Femur (tissue), 1 donor: ENCODE measurements around the gene GORAB.

Source experiments
- DNase-seq: peaks from one replicate; pipeline ENCODE4 v3.0.0-alpha.2; 2017

GORAB gene

GRCh38 chr1:170538687-170539086 lies 6.7 kb downstream of the GORAB start:
- DNase-seq = no peak

- no peak for DNase-seq
Observed at GRCh38 chr1:170539154-170539553, 7.2 kb downstream of the GORAB start.

DNA sequence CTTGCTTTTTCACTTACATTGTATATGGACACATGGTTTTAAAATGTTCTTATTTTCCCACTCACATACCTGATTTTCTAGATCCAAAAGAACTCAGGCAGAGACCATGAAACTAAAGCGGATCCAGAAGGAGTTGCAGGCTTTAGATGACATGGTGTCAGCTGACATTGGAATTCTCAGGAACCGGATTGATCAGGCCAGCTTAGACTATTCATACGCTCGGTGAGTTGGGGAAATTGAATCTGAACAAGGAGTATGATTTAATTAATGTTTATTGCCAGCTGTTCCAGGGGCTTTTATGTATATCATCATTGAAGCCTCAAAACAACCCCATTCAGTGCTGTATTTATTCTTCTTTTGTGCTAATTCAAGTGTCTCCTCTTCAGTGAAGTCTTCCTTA lies 12.7 kb downstream of the GORAB start:
- DNase-seq = no peak

DNA sequence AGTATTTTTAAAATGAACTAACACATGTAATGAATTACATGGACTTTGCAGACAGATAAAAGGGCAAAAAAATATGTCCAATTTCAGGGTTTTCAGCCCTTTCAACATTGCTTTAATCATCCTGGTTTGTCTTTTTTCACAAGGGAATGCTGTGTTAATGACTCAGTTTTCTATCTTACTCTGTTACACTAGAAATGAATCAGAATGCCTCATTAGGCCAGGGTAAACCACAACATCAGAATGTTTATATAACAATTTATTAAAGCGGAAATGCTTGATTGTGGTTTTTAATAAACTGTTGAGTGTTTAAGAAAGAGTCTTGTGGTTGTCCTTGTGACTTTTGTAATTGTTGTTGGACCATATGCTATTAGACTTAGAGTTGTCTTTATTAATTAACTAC lies 13.5 kb downstream of the GORAB start:
- no peak for DNase-seq

DNA sequence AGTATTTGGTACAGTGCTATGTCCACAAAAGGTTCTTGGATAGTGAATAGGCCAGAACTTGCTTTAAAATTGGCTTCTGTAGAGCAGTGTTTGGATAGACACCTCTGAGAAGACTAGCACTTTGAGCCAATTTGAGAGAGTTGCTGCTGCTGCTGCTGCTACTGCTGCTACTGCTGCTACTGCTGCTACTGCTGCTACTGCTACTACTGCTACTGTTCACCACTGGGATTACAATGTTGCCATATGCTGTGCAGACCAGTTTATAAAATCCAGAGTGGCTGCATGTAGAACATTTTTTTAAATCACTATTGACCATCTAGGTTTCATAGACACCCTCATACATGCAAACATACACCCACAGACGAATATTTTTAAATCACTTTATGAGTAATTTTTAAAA lies 15.3 kb downstream of the GORAB start:
- DNase-seq = no peak

DNA sequence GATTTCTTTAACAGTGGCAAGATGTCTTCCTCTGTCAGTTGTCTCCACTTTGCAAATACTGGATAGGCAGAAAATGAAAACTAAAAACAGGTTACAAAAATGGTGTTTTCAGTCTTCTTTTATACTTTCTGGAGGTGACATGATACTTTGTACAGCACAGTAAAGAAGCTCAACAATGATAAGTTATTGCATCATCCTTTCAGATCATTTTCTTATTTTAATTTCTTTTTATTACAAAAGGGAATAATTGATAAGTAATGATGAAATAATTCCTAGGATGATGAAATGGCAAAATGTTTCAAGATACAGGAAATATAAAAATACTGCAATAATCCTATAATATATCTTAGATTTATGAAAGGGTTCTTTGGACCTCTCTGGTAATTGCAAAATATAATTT lies 16.5 kb downstream of the GORAB start:
- no peak for DNase-seq

- DNase-seq = no peak
Observed at GRCh38 chr1:170555370-170555769, 23.4 kb downstream of the GORAB start.

- no peak for DNase-seq
Observed at GRCh38 chr1:170556917-170557316, 25.0 kb downstream of the GORAB start.

DNA sequence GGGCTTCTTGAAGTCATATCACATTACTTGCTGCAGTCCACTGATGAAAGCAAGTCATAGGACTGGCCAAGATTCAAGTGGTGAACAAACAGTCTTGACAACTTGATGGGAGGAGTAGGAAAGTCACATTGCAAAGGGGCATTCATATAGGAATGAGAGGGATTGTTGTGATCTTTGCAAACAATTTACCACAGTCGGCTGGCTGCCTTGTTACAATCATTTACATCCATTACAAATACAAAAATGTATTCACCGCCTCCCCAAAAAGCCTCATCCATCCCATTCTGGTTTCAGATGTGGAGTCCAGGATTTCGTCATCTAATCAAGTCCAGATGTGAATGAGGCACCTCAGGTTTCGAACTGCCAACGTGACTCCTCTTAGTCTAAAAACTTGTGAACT lies 26.8 kb downstream of the GORAB start:
- no peak for DNase-seq

GRCh38 chr1:170559166-170559565 lies 27.2 kb downstream of the GORAB start:
- DNase-seq = no peak

- DNase-seq = no peak
Observed at GRCh38 chr1:170560681-170561285, 28.8 kb downstream of the GORAB start.

GRCh38 chr1:170562646-170563338 lies 30.8 kb downstream of the GORAB start:
- DNase-seq = peak; percentile 70

- no peak for DNase-seq
Observed at GRCh38 chr1:170567214-170567613, 35.2 kb downstream of the GORAB start.

GRCh38 chr1:170568197-170568596 lies 36.2 kb downstream of the GORAB start:
- DNase-seq = no peak

GRCh38 chr1:170576980-170577379 lies 45.0 kb downstream of the GORAB start:
- no peak for DNase-seq

- DNase-seq = no peak
Observed at GRCh38 chr1:170578359-170578758, 46.4 kb downstream of the GORAB start.

- DNase-seq = no peak
Observed at GRCh38 chr1:170580636-170581440, 48.9 kb downstream of the GORAB start.

DNA sequence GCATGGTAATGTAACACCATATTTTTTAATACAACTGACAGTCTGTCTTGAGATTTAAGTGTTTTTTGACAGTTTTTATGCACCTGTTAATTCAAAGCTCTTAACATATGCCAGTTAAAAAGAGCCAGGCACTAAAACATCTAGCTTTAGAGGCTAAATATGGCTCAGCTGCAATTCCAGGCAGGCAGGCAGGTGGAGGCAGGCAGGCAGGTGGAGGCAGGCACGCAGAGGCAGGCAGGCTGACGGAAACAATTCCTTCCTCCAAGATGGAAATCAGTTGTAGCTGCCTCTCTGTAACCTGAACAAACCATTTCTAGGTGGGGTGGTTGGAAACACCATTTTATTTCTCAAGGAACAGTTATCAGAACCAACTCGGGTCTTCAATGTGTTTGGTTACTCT lies 51.2 kb downstream of the GORAB start:
- DNase-seq = no peak

DNA sequence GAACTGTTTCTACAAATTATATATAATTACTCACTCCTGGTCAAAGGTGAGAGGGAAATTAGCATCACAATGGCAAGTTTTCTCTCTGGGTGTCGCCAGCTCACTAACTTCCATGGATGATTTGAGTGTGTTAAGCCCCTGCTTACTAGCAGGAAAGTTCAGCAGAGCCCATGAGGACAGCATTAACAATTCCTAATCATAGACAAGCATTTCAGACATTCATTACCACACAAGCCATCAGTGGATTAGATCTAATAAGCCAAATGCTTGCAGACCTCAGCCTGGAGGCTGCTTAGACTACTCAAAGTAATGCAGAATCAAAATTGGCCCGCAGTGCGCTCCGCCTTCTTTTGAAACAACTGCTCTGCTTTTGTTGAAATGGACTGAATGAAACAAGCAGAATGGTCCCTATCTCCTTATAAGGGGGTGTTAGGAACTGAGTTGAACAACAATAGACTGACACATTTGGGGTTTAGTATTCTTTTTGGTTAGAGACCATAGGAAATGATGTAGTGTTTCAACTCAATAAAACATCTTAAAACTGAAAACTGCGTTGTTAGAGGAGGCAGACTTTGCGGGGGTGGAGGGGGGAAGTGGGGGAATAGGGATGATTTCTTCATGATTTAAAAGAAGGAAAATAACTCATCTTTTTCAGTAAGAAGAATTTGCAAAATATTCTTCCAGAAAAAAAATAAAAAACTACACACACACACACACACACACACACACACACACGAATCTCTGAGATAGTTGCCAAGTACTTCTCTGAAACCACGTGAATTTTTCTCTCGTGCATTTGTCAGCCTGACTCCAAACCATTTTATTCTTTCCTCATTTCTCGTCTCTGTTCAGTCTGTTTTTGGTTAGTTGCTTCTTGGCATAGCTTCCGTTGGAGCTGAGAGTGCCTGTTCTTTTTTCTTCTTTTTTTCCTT lies 54.6 kb downstream of the GORAB start:
- DNase-seq = peak; percentile 72

GRCh38 chr1:170587253-170587593 lies 55.3 kb downstream of the GORAB start:
- peak; percentile 21 for DNase-seq

- no peak for DNase-seq
Observed at GRCh38 chr1:170590921-170591705, 59.1 kb downstream of the GORAB start.

- DNase-seq = no peak
Observed at GRCh38 chr1:170592591-170593111, 60.7 kb downstream of the GORAB start.
